HUES64 (cell line): ENCODE data around the gene GSPT1.
"Not testable (repeated sequence)": the region's sequence is repeated elsewhere in the genome, so short reads cannot be mapped to it uniquely, and the experiment has no call there.

Source experiments
- H3K27ac ChIP-seq: 2 replicates; pipeline ENCODE4 v1.7.0; 2013; ENCODE audit warnings: low read depth, low read length, inconsistent platforms
- H3K27me3 ChIP-seq: 2 replicates; pipeline ENCODE4 v1.6.1; 2013; ENCODE audit warnings: mild to moderate bottlenecking, low read length; ENCODE audit not compliant: insufficient read depth
- H3K36me3 ChIP-seq: 2 replicates; pipeline ENCODE4 v1.6.1; 2013; ENCODE audit warnings: mild to moderate bottlenecking, low read length; ENCODE audit not compliant: insufficient read depth
- H3K4me1 ChIP-seq: 2 replicates; pipeline ENCODE4 v1.6.1; 2013; ENCODE audit warnings: mild to moderate bottlenecking, low read length, moderate library complexity; ENCODE audit not compliant: insufficient read depth
- H3K4me3 ChIP-seq: 2 replicates; pipeline ENCODE4 v1.5.1; 2013; ENCODE audit warnings: mild to moderate bottlenecking, low read length, moderate library complexity
- H3K9ac ChIP-seq: 2 replicates; pipeline ENCODE4 v1.6.1; 2013; ENCODE audit warnings: mild to moderate bottlenecking, low read depth, low read length
- H3K9me3 ChIP-seq: 2 replicates; pipeline ENCODE4 v1.6.1; 2013; ENCODE audit warnings: low read depth, low read length; ENCODE audit not compliant: insufficient read depth
- WGBS: fragments of 150-250, 120-280 bp; methylation state at CpG from one replicate; pipeline ENCODE4 v1.1.7; 2013; ENCODE audit warnings: missing lambda C conversion rate; 5-methylcytosine and 5-hydroxymethylcytosine counted together

GSPT1 gene

DNA sequence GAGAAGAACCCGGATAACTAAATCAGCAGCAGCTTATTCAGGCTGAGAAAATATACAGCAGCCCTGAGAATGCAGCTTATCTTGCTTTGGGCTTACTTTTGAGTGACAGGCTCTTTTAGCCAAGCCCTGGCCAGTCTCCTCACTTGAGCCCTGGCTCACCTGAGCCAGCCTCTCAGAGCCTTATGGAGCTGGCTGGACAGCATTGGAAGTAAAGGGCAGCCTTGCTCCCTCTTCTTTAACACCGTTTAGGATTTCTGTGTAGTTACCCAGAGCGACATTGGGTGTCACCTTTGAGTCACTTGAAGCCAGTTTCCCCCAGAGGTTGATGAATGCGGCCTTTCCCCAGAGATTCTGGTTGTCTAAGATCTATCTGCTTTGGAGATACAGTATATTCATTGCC, 33.8 kb upstream of the GSPT1 start:
- 13% methylated on average over 4 of the region's 4 CpGs for WGBS
- Histone ChIP-seq H3K9me3 (no peaks in the 10 kb centered on the region), H3K4me1 (no peaks in the 10 kb centered on the region), H3K27me3 (no peaks in the 10 kb centered on the region), H3K9ac (no peak overlapping the region), H3K27ac (no peak overlapping the region), H3K36me3 (no peaks in the 10 kb centered on the region), H3K4me3 (no peak overlapping the region)

DNA sequence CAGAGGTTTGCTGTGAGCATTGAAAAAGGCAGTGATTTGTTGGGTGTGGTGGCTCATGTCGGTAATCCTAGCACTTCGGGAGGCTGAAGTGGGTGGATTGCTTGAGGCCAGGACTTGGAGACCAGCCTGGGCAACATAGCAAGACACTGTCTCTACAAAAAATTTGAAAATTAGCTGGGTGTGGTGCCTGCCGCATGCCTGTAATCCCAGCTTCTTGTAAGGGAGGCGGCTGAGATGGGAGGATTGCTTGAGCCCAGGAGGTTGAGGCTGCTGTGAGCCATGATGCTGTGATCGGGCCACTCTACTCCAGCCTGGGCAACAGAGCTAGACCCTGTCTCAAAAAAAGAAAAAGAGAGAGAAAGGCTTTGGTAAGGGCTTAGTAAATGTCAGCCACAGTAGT, 33.1 kb upstream of the GSPT1 start:
- no peak overlapping the region for H3K27ac ChIP-seq
- no peak overlapping the region for H3K4me3 ChIP-seq
- H3K9ac ChIP-seq: no peak overlapping the region
- H3K9me3 ChIP-seq: no peaks in the 10 kb centered on the region
- H3K36me3 ChIP-seq: no peaks in the 10 kb centered on the region
- H3K4me1 ChIP-seq: no peaks in the 10 kb centered on the region
- no peaks in the 10 kb centered on the region for H3K27me3 ChIP-seq
- 93% methylated on average over 5 of the region's 5 CpGs for WGBS

DNA sequence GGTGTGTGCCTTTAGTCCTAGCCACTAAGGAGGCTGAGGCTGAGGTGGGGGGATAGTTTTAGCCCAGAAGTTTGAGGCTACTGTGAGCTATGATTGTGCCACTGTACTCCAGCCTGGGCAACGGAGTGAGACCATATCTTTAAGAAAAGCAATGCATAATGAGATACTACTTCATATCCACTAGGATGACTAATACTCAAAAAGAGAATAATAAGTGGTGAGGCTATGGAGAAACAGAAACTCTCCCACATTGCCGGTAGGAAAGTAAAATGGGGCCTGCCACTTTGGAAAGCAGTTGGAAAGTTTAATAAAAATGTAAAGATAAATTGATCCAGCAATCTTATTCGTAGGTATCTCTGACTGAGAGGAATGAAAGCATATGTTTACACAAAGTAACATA, 30.7 kb upstream of the GSPT1 start:
- no peaks in the 10 kb centered on the region for H3K4me1 ChIP-seq

DNA sequence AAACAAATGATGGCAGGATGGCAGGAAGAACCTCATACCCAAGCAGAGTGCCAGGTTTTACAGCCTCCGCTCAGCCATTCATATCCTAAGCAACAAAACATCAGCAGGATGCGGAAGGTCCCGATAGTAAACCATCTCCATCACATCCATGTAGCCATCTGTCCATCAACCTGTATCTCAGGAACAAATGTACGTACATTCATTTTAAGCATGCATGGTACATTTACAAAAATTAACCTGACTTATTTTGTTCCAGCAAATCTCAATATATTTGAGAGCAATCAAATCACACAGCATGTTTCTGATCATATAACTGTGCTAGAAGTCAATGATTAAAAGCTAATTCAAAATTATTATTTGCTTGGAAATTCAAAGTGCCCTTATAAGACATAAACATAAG, 26.2 kb upstream of the GSPT1 start, which contains the start of gene NPIPB2:
Gene NPIPB2 (minus strand): TSS at position 101 of the 400 bp plus-strand sequence. CDS start 0 bp downstream, at position 101.
- 98% methylated on average over 3 of the region's 4 CpGs for WGBS

More for the DNA sequence above, 30.7 kb upstream of the GSPT1 start:
- no peak overlapping the region for H3K4me3 ChIP-seq
- WGBS: 83% methylated on average over 3 of the region's 3 CpGs
- H3K9me3 ChIP-seq: no peaks in the 10 kb centered on the region
- H3K27me3 ChIP-seq: no peaks in the 10 kb centered on the region
- H3K36me3 ChIP-seq: no peaks in the 10 kb centered on the region
- H3K9ac ChIP-seq: no peak overlapping the region
- no peak overlapping the region for H3K27ac ChIP-seq

DNA sequence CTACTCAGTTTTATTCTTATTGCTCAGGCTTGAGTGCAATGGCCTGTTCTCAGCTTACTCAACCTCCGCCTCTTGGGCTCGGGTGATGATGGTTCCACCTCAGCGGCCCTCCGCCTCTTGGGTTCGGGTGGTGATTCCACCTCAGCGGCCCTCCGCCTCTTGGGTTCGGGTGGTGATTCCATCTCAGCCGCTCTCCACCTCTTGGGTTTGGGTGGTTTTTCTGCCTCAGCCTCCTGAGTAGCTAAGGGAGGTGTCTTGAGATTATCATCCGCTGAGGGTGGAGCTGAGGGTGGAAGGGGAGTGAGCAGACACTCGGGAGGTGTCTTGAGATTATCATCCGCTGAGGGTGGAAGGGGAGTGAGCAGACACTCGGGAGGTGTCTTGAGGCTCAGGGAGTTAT, 11.6 kb upstream of the GSPT1 start:
- WGBS: 84% methylated on average over 11 of the region's 13 CpGs
- not testable (repeated sequence) for H3K27me3 ChIP-seq, H3K9ac ChIP-seq, H3K4me1 ChIP-seq, H3K27ac ChIP-seq, H3K36me3 ChIP-seq, H3K9me3 ChIP-seq, H3K4me3 ChIP-seq

More for the DNA sequence above, 26.2 kb upstream of the GSPT1 start, which contains the start of gene NPIPB2:
- H3K27ac ChIP-seq, H3K9me3 ChIP-seq, H3K36me3 ChIP-seq, H3K27me3 ChIP-seq, H3K9ac ChIP-seq, H3K4me3 ChIP-seq, H3K4me1 ChIP-seq: not testable (repeated sequence)

DNA sequence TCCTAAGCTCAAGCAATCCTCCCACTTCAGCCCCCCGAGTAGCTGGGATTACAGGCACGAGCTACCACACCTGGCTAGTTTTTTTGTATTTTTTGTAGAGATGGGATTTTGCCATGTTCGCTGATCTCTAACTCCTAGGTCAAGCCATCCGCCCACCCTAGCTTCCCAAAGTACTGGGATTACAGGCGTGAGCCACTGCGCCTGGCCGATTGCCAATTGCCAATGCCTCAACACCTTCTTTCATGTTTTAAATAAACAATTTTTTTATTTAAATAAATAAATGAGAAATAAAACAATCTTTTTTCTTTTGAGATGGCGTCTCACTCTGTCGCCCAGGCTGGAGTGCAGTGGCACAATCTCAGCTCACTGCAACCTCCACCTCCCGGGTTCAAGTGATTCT, 8.3 kb upstream of the GSPT1 start:
- not testable (repeated sequence) for H3K9ac ChIP-seq, H3K27me3 ChIP-seq, H3K36me3 ChIP-seq, H3K4me1 ChIP-seq, H3K27ac ChIP-seq, H3K9me3 ChIP-seq, H3K4me3 ChIP-seq
- WGBS: 96% methylated on average over 9 of the region's 10 CpGs

DNA sequence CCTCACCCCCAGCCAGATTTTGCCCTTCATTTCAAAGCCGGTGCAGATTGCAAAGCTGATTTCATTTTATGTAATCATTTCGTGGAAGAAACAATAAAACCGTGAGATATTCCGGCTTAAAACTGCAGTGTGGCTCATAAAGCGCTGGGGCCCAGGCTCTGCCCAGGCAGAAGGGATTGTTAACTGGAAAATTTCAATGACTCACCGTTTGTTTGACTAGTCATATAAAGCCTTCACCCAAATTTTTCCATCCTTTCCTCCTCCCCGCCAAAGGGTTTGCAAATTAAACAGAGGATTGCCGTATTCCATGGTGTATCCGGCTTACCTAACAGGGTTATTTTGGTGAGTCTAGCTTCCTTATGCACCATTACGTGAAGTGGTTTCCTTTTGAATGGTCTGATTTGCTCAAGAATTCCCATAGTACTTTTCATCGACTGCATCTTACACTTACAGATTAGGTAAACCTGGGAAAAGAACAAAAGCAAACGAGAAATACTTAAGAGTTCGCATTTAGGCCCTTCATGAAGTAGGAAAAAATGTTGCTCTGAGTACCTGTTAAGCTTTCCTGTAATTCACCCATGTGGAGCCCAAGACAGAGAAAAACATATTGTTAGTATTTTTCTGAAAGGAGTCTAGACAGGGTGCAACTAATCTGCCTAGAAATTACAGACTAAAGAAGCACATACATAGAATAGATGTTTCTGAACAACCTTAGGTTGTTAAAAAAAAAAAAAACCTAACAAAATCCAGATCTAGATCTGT, 949 bp upstream of the GSPT1 start:
- Histone ChIP-seq H3K9ac (no peak overlapping the region), H3K36me3 (no peaks in the 10 kb centered on the region), H3K9me3 (no peaks in the 10 kb centered on the region), H3K4me1 (peaks cover 22% of the 10 kb centered on the region), H3K4me3 (peak overlapping the region; percentile 53), H3K27ac (peak overlapping the region; percentile 39; the same call in 1 of the 2 replicates), H3K27me3 (no peaks in the 10 kb centered on the region)
- WGBS: 67% methylated on average over 13 of the region's 13 CpGs

DNA sequence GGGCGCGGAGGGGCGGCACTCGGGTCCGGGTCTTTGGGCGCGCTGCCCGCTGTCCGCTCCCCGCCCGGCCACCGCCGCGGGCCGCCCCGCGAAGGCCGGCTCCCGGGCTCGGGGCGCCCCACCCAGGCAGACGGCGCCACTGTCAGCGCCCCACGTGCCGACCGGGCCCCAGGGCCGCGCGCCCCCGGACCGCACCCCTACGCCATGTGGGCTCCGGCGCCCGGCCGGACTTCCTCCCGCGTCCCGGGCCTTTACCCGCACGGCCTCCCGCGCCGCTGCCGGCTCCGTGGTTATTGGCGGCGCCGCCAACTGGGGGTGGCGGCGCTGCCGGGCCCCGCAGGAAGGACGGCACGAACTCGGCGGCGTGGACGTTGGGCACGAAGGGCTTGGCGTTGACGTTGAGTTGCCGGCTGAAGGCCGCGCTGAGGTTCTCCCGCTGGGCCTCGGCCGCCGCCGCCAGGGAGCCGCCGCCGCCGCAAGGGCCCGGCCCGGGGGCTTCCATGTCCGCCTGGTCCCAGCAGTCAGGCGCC, 577 bp downstream of the GSPT1 start:
- Histone ChIP-seq H3K27ac (peak overlapping the region; percentile 28; the same call in 1 of the 2 replicates), H3K9me3 (no peaks in the 10 kb centered on the region), H3K4me1 (peaks cover 22% of the 10 kb centered on the region), H3K27me3 (no peaks in the 10 kb centered on the region), H3K36me3 (no peaks in the 10 kb centered on the region), H3K9ac (peak overlapping the region; percentile 59), H3K4me3 (peak overlapping the region; percentile 75)
- WGBS: under 1% methylated on average over 79 of the region's 79 CpGs

DNA sequence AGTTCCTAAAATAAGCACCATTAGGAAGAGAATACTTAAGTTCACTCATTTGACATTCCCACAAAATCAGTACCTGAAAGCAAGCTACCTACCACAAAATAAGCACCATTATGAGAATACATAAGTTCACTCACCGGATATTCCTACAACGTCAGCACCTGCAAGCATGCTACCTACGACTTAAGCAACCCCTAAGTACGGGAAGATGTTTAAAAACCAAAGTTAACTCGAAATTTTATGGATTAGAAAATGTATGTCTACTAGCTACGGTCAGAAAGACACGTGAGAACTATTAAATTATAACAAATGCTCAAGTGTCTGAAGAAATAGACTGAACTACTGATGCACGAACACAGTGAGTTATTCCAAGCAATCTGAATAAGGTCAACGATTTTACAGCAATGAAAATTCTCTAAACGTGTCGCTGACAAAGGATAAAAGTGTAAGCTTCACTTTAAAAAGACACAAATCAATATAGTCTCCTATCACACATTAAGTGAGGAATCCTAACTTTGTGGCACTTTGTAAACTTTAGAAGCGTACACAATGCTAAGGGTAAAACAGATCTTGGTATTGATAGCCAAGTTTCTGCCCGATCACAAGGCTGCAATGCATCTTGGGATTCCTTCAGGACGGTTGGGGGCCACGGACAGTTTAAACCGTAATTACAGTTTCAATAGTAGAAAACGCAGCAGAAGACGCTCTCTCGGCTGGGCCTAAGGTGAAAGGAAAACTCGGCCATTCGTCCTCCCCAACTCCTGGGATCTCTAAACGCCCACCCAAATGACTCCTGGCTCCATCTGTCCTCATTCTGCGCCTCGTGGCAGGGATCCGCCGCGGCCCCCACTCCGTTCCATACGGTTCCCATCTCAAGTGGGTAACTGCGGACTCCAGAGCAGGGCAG, 1.3 kb downstream of the GSPT1 start:
- Histone ChIP-seq H3K27me3 (no peaks in the 10 kb centered on the region), H3K9me3 (no peaks in the 10 kb centered on the region), H3K4me1 (peaks cover 22% of the 10 kb centered on the region), H3K36me3 (no peaks in the 10 kb centered on the region), H3K4me3 (peak overlapping the region; percentile 75), H3K27ac (no peak overlapping the region), H3K9ac (peak overlapping the region; percentile 59)
- 9% methylated on average over 30 of the region's 30 CpGs for WGBS

DNA sequence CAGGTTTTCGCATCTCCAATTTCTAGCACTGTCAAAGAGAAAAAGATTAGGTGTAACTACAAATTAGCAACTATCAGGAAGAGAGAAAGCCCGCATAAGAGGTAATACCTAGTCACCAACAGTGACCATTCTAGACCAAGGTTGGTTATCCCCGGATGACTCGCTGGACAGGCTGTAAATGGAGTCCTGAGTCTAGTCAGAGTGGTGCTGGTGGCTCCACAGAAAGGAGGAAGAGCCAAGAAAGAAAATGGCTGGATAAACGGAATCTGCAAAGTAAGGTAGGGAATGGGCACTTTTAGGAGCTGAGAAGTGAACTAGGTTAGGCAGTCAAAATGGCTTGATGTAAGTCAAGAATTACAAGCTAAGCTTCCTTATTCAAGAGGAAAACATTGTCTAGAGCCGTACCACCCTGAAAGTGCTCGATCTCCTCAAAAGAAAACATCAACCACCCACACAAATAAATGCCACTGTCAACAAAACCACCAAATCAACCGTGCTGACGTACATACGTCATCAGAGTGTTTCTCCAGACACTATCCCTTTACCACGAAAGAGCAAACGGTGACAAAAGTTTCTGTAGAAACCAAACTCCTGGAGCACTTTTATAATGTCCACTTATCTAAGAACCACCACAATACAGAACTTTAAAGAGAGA, 2.2 kb downstream of the GSPT1 start:
- Histone ChIP-seq H3K9me3 (no peaks in the 10 kb centered on the region), H3K4me3 (peak overlapping the region; percentile 75), H3K27ac (no peak overlapping the region), H3K9ac (peak overlapping the region; percentile 59; the same call in 1 of the 2 replicates), H3K4me1 (peaks cover 22% of the 10 kb centered on the region), H3K36me3 (no peaks in the 10 kb centered on the region), H3K27me3 (no peaks in the 10 kb centered on the region)
- WGBS: 71% methylated on average over 12 of the region's 12 CpGs
